ENCODE measurements around the gene MAEA.

The MAEA gene

GRCh38 chr4:1353186-1354055 is 63.7 kb downstream of the MAEA start:
- no peak for DNase-seq (ENCODE audit: low spot score)

- no peak for DNase-seq (ENCODE audit: low spot score)
These were observed 64.7 kb downstream of the MAEA start for GRCh38 chr4:1354136-1354982.

- DNase-seq (ENCODE audit: low spot score), result no peak
These were observed 65.2 kb downstream of the MAEA start for GRCh38 chr4:1354983-1355275.

- DNase-seq (ENCODE audit: low spot score), result no peak
These were observed 65.7 kb downstream of the MAEA start for GRCh38 chr4:1355378-1355777.

GRCh38 chr4:1356181-1356998 is 66.7 kb downstream of the MAEA start:
- peak; percentile 63 for DNase-seq (ENCODE audit: low spot score)

- peak; percentile 73 for DNase-seq (ENCODE audit: low spot score)
These were observed 67.9 kb downstream of the MAEA start for GRCh38 chr4:1357356-1358248.

- DNase-seq (ENCODE audit: low spot score), result no peak
These were observed 68.9 kb downstream of the MAEA start for GRCh38 chr4:1358421-1359143.

- DNase-seq (ENCODE audit: low spot score), result no peak
These were observed 69.4 kb downstream of the MAEA start for GRCh38 chr4:1359144-1359501.

- no peak for DNase-seq (ENCODE audit: low spot score)
These were observed 70.3 kb downstream of the MAEA start for GRCh38 chr4:1359976-1360375.

GRCh38 chr4:1360423-1361283 is 71.0 kb downstream of the MAEA start:
- DNase-seq (ENCODE audit: low spot score), result no peak

GRCh38 chr4:1361431-1361830 is 71.7 kb downstream of the MAEA start:
- no peak for DNase-seq (ENCODE audit: low spot score)

GRCh38 chr4:1362046-1362445 is 72.4 kb downstream of the MAEA start:
- no peak for DNase-seq (ENCODE audit: low spot score)

GRCh38 chr4:1362521-1362920 is 72.8 kb downstream of the MAEA start:
- no peak for DNase-seq (ENCODE audit: low spot score)

GRCh38 chr4:1363513-1363912 is 73.8 kb downstream of the MAEA start:
- DNase-seq (ENCODE audit: low spot score), result no peak

- DNase-seq (ENCODE audit: low spot score), result no peak
These were observed 74.5 kb downstream of the MAEA start for GRCh38 chr4:1364217-1364616.

- DNase-seq (ENCODE audit: low spot score), result no peak
These were observed 75.1 kb downstream of the MAEA start for GRCh38 chr4:1364748-1365147.

- DNase-seq (ENCODE audit: low spot score), result no peak
These were observed 75.8 kb downstream of the MAEA start for GRCh38 chr4:1365271-1366178.

GRCh38 chr4:1366371-1367229 is 76.9 kb downstream of the MAEA start:
- DNase-seq (ENCODE audit: low spot score), result no peak

Data from Ammon's horn (tissue), 1 donor.